Progenitor cell of endocrine pancreas (in vitro differentiated cells): Measurements from ENCODE around the gene DHX36. TPM values are rescaled to one million over a fixed set of nuclear protein-coding genes. Genes with fewer than 3 reads are reported as not detected.

ENCODE experiments used
- DNase-seq: peaks from one replicate; pipeline ENCODE4 v3.0.0; 2021; ENCODE audit warnings: low spot score; ENCODE audit not compliant: unreplicated experiment
- H3K27ac Mint-ChIP-seq: 2 replicates; pipeline ENCODE4 v1.8.0; 2021; ENCODE audit warnings: mild to moderate bottlenecking, moderate library complexity, mixed read lengths
- H3K27me3 Mint-ChIP-seq: 2 replicates; pipeline ENCODE4 v1.8.0; 2021; ENCODE audit warnings: mixed read lengths
- H3K36me3 Mint-ChIP-seq: 2 replicates; pipeline ENCODE4 v1.8.0; 2022; ENCODE audit warnings: mixed read lengths; ENCODE audit not compliant: insufficient read depth
- H3K4me1 Mint-ChIP-seq: 2 replicates; pipeline ENCODE4 v1.8.0; 2021; ENCODE audit warnings: low read depth, mixed read lengths
- H3K4me3 Mint-ChIP-seq: 2 replicates; pipeline ENCODE4 v1.8.0; 2021; ENCODE audit warnings: low read depth, mild to moderate bottlenecking, moderate library complexity, mixed read lengths
- H3K9me3 Mint-ChIP-seq: 2 replicates; pipeline ENCODE4 v1.8.0; 2021; ENCODE audit warnings: low read depth, mixed read lengths
- long read RNA-seq: library from polyadenylated mRNA; unstranded; transcript quantifications from one replicate; pipeline ENCODE4 v2.0.0, GENCODE V29; 2020
- total RNA-seq: library from RNA; stranded (reverse); gene quantifications from 2 replicates; pipeline ENCODE4 v1.2.1, GENCODE V29; 2021
- TF ChIP-seq, protein P1 (sequence below): fragments of 200-600 bp; sonication (generic); IDR thresholded peaks from one replicate; pipeline ENCODE4 v1.5.0; 2021; ENCODE audit warnings: antibody characterized with exemption, mild to moderate bottlenecking; ENCODE audit not compliant: unreplicated experiment

The DHX36 gene, protein sequence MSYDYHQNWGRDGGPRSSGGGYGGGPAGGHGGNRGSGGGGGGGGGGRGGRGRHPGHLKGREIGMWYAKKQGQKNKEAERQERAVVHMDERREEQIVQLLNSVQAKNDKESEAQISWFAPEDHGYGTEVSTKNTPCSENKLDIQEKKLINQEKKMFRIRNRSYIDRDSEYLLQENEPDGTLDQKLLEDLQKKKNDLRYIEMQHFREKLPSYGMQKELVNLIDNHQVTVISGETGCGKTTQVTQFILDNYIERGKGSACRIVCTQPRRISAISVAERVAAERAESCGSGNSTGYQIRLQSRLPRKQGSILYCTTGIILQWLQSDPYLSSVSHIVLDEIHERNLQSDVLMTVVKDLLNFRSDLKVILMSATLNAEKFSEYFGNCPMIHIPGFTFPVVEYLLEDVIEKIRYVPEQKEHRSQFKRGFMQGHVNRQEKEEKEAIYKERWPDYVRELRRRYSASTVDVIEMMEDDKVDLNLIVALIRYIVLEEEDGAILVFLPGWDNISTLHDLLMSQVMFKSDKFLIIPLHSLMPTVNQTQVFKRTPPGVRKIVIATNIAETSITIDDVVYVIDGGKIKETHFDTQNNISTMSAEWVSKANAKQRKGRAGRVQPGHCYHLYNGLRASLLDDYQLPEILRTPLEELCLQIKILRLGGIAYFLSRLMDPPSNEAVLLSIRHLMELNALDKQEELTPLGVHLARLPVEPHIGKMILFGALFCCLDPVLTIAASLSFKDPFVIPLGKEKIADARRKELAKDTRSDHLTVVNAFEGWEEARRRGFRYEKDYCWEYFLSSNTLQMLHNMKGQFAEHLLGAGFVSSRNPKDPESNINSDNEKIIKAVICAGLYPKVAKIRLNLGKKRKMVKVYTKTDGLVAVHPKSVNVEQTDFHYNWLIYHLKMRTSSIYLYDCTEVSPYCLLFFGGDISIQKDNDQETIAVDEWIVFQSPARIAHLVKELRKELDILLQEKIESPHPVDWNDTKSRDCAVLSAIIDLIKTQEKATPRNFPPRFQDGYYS
- 94.5 and 96.9 TPM in 2 replicates for total RNA-seq
- long read RNA-seq, partial matches to known transcripts: 2 of 5 reads
- long read RNA-seq, other reads (novel, unspliced or antisense): 2 of 5 reads

DNA sequence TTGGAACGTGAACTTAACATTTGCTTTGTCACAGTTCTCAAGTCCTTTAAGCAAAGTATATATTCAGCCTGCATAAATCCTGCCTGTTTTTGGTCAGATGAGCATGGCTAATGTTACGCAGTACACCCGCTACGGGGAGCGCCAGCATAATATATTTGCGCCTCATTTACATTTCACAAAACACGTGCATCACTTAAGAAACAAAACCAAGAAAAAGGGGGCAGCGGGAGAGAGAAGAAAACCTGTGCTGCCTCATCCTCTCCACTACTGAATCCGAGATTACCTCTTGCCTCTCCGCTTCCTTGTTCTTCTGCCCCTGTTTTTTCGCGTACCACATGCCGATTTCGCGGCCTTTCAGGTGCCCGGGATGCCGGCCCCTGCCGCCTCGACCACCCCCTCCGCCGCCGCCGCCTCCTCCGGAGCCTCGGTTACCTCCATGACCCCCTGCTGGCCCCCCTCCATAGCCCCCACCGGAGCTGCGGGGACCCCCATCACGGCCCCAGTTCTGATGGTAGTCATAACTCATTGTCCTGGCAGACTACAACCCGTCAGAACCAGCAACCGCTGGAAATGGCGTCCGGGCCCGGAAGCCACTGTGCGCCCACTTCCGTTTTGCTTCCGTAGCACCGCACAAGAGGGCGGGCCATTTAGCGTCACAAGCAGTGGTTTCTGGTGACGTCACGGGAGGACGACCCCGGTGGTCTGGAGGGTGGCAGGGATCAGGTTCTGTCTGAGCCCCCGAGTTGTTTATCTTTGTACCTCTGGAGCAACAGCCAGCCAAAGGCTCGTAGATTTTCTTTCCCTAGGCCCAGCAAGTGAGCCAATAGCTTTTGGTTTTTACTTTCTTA, at the start of gene DHX36:
DHX36 (minus strand) TSS at position 597 of the 848 bp plus-strand sequence; CDS start at position 526, 71 bp downstream.
- H3K4me1 Mint-ChIP-seq: peaks cover 20% of the 10 kb centered on the region
- H3K36me3 Mint-ChIP-seq: peaks cover 2% of the 10 kb centered on the region
- TF ChIP-seq, protein P1, sequence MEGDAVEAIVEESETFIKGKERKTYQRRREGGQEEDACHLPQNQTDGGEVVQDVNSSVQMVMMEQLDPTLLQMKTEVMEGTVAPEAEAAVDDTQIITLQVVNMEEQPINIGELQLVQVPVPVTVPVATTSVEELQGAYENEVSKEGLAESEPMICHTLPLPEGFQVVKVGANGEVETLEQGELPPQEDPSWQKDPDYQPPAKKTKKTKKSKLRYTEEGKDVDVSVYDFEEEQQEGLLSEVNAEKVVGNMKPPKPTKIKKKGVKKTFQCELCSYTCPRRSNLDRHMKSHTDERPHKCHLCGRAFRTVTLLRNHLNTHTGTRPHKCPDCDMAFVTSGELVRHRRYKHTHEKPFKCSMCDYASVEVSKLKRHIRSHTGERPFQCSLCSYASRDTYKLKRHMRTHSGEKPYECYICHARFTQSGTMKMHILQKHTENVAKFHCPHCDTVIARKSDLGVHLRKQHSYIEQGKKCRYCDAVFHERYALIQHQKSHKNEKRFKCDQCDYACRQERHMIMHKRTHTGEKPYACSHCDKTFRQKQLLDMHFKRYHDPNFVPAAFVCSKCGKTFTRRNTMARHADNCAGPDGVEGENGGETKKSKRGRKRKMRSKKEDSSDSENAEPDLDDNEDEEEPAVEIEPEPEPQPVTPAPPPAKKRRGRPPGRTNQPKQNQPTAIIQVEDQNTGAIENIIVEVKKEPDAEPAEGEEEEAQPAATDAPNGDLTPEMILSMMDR: no peak
- peak within 1 kb of the TSS; percentile 94 for H3K4me3 Mint-ChIP-seq
- DNase-seq: peak; percentile 83
- no peaks in the 10 kb centered on the region for H3K9me3 Mint-ChIP-seq
- H3K27ac Mint-ChIP-seq: peak within 1 kb of the TSS; percentile 99
- no peaks in the 10 kb centered on the region for H3K27me3 Mint-ChIP-seq

DNA sequence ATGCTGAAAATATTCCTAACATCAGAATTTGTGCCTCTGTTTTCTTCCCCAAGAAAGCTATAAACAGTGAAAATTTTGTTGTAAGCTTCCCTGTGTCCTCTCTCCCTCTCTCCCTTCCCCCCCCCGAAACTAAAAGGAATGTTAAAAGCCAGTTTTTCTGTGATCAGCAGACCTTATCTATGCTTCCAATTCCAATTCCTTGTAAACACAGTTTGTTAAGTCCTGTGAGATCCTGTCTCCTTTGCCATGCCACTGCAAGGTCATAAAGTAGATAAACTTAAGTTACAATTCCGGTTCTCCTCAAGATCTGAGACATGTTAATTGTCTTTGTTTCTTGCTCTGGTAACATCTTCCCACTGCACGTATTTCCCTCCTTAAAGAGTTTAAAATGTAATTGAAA, 42.9 kb upstream of the DHX36 start:
- Mint-ChIP-seq H3K4me1 (peaks cover 10% of the 10 kb centered on the region), H3K27me3 (no peaks in the 10 kb centered on the region), H3K27ac (peak overlapping the region; percentile 27), H3K36me3 (no peaks in the 10 kb centered on the region), H3K4me3 (no peak overlapping the region), H3K9me3 (peaks cover 4% of the 10 kb centered on the region)
- TF ChIP-seq, protein P1: no peak
- no peak for DNase-seq

DNA sequence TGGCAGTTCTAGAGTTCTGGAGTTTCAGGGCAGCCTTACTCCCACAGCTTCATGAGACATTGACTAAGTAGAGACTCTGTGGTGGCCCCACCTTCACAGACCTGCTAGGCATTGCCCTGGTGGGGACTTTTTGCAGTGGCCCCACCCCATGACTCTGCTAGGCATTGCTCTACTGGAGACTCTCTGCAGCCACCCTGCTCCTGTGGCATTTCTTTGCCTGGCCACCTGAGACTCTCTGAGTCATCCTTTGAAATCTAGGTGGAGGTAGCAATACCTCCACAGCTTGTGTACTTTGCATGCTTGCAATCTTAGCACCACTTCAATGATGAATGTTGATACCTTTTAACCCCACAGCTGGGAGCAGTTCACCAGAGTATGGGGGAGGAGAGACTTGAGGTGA, 40.6 kb upstream of the DHX36 start:
- TF ChIP-seq, protein P1: no peak
- Mint-ChIP-seq H3K27ac (no peak overlapping the region), H3K9me3 (peaks cover 4% of the 10 kb centered on the region), H3K4me1 (peaks cover 10% of the 10 kb centered on the region), H3K4me3 (no peak overlapping the region), H3K27me3 (no peaks in the 10 kb centered on the region), H3K36me3 (no peaks in the 10 kb centered on the region)
- DNase-seq: no peak

DNA sequence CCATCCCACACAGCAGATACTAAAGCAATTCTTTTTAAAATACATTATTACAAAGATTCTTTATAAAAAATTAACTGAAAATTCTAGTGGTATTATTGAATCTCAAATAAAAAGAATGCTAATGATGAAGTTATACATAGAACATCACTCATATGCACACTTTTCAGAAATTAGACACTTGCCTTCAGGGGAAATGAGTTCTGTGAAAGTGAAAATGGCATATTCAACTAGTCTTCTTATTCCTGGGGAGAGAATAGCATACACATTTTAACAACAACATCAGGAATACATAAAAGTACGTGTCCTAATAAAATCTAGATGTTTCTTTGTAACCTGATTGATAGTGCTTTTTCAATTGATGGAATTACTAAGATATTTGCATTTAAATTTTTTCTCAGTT, 36.8 kb upstream of the DHX36 start:
- Mint-ChIP-seq H3K4me1 (no peaks in the 10 kb centered on the region), H3K27me3 (no peaks in the 10 kb centered on the region), H3K27ac (no peak overlapping the region), H3K36me3 (no peaks in the 10 kb centered on the region), H3K9me3 (peaks cover 4% of the 10 kb centered on the region), H3K4me3 (no peak overlapping the region)
- TF ChIP-seq, protein P1: no peak
- DNase-seq: no peak
